ENCODE results near the gene CCDC187. TPM values are rescaled to one million over a fixed set of nuclear protein-coding genes. Genes with fewer than 3 reads are reported as not detected.
A peak's percentile ranks its signal among the peaks of the same experiment; 100 is the strongest.

CCDC187 gene
- total RNA-seq, 1 donor from 2014 or later, result not detected

DNA sequence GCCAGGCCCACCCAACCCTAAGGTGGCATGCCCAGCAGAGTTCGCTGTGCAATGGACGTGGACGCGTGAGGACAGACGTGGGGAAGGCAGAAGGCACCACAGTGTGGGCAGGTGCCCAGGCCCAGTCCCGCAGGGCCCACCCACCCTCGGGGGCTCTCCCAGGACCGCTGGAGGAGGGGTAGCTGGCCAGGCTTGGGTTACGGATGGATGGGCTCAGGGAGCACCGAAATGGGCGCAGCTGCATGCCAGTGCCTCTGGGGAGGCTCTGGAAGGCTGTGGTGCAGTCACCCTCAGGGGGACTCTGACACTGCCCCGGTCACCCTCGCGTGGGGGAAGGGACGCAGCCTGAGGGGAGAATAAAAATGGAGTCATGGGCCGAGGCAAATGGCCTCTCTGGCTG lies 13.8 kb upstream of the CCDC187 start:
- ATAC-seq, result no peak
- intact Hi-C loops (cut with micrococcal nuclease), result no loop called here
- peak; percentile 16 for DNase-seq

DNA sequence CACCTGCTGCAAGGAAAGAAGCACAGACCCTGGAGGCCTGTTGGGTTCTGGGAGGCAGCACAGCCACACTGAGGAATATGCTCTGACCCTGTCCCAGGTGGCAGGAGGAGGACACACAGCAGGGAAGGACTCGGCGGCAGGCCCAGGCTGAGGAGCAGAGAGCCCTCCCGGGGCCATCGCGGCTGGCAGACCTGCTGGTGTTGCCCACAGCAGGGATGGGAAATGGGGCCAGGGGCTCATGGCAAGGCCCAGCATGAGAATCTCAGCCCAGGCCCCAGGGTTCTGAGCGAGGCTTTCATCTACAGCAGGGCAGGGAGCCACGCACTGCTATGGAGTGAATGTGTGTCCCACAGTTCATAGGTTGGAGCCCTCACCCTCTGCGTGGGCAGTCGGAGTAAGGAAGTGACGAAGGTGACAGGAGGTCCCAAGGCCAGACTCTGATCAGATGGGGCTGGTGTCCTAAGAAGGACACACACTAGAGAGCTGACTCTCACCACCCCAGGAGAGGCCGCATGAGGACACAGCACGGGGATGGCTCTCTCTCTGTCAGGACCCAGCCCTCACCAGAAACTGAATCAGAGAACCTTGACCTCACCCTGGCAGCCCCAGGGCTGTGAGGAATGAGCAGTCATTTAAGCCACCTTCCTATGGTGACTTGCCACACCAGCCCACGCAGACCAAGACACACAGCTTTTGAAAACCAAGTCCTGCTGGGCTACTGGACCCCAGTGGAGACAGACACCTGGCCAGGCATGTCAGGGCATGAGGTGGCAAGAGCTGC lies 13.2 kb upstream of the CCDC187 start:
- intact Hi-C loops (cut with micrococcal nuclease), result no loop called here
- ATAC-seq (no peak), DNase-seq (peak; percentile 20)

DNA sequence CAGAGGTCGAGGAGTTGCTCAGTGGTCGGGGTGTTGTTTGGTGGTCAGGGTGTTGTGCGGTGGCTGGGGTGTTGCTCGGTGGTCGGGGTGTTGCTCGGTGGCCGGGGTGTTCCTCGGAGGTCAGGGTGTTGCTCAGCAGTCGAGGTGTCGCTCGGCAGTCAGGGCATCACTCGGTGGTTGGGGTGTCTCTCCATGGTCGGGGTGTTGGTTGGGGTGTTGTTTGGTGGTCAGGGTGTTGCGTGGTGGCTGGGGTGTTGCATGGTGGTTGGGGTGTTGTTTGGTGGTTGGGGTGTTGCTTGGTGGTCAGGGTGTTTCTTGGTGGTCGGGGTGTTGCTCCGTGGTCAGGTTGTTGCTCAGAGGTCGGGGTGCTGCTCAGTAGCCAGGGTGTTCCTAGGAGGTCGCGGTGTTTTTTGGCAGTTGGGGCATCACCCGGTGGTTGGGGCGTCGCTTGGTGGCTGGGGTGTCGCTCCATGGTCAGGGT lies 12.4 kb upstream of the CCDC187 start:
- intact Hi-C loops (cut with micrococcal nuclease), result no loop called here
- ATAC-seq (no peak), DNase-seq (peak; percentile 20)

DNA sequence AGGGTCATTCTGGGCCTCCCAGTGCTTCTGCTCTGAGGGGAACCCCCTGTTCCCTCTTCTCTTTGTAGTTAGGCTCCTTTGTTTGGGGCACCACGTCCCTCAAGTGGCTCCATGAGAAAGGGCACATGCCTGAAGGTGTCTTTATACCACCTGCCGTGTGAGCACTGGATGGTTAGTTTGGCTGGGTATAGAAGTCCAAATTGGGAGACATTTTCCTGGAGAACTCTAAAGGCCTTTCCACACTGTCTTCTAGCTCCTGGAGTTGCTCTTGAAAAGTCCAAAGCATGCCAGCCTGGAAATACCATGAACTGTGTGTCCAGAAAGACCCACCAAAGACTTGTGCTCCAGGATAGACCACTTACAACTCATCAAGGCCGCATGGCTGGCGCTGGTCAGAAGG lies 11.1 kb upstream of the CCDC187 start:
- peak; percentile 21 for DNase-seq
- intact Hi-C loops (cut with micrococcal nuclease), result no loop called here
- ATAC-seq, result no peak

DNA sequence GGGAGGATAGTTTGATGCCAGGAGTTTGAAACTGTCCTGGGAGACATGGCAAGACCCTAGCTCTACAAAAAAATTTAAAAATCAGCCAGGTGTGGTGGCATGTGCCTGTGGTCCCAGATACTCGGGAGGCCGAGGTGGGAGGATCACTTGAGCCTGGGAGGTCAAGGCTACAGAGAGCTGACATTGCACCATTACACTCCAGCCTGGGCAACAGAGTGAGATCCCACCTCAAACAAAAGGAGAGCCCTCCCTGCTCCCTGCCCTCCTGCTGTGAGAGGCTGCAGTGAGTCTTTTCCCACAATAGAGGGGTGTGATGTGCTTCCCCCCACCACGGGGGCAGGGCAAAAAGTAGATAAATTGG lies 10.1 kb upstream of the CCDC187 start:
- ATAC-seq (no peak), DNase-seq (no peak)
- intact Hi-C loops (cut with micrococcal nuclease), result no loop called here

DNA sequence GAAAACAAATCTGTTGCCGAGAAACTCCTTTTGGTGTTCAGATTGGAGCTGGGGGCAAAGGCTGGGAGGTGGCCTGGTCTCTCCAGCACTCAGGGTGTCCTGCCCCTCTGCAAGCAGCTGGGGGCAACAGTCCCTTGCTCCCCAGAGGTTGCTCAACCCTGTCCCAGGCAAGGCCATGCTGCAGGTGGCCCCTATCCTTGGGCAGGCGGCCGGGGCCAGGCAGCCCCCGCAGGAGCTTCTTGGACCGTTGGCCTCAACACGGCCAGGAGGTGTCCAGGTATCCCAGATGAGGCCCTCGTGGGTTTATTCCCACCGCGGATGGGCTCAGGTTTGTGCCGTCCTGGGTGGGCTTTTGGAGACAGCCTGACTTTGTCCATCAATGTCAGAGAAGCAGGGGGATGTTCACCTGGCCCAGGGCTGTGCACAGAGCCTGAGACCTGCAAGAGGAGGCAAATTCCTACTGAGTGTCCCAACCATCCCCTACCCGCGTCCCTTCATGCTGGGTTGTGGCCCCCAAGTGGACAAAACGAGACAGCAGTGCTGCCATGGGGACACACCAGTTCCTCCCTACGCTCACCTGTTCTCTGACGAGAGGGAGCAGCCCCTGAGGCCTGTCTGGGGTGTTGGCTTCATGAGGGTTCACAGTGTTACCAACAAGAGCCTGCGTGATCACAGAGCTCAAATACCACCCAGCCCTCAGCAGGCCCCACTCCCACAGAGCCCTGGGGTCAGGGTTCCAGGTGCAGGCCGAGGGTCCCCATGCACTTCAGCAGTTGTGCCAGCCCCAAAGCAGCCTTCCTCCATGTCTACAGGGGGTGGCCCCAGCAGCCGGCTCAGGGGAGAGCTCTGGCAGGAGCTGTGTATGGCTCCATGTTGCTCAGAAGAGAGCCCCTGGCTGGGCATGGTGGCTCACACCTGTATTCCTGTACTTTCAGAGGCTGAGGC lies 9.5 kb upstream of the CCDC187 start:
- intact Hi-C loops (cut with micrococcal nuclease), result no loop called here

DNA sequence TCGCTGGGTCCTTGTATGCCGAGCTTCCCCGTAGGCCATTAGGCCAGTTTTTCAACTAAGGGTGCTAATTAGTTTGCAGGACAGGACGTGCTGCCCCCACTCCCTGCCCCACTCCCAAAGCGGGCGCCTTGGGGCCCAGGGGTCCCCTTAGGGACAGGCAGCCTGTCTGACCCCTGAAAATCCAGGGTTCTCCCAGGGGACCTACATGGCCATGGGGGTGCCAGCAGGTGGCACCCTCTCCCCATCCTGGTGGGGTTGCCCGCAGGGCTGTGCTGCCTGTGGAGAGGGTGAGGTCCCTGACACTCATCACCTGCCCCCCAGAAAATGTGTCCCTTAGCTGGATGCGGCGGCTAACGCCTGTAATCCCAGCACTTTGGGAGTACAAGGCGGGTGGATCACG lies 8.5 kb upstream of the CCDC187 start:
- intact Hi-C loops (cut with micrococcal nuclease), result no loop called here
- ATAC-seq, result peak; percentile 89
- peak; percentile 70 for DNase-seq

More for the DNA sequence above, 9.5 kb upstream of the CCDC187 start:
- DNase-seq, result peak; percentile 18
- no peak for ATAC-seq

DNA sequence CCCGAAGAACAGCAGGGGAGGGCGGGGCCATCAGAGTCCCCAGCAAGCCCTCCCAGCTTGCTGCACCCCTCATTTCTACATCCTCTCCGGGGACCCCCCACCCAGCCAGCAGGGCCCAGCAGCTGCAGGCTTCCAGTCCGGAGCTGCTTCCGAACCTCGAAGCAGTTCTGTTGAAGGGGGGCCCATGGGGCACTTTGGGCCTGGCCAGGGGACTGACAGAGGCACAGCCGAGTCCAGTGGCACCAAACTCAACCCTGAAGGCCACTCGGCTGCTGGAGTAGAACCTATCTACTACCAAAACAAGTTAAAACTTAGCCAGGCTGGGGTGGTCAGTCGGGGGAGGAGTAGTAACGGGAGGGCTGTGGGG lies 8.1 kb upstream of the CCDC187 start:
- intact Hi-C loops (cut with micrococcal nuclease), result no loop called here
- ATAC-seq (no peak), DNase-seq (peak; percentile 20)

DNA sequence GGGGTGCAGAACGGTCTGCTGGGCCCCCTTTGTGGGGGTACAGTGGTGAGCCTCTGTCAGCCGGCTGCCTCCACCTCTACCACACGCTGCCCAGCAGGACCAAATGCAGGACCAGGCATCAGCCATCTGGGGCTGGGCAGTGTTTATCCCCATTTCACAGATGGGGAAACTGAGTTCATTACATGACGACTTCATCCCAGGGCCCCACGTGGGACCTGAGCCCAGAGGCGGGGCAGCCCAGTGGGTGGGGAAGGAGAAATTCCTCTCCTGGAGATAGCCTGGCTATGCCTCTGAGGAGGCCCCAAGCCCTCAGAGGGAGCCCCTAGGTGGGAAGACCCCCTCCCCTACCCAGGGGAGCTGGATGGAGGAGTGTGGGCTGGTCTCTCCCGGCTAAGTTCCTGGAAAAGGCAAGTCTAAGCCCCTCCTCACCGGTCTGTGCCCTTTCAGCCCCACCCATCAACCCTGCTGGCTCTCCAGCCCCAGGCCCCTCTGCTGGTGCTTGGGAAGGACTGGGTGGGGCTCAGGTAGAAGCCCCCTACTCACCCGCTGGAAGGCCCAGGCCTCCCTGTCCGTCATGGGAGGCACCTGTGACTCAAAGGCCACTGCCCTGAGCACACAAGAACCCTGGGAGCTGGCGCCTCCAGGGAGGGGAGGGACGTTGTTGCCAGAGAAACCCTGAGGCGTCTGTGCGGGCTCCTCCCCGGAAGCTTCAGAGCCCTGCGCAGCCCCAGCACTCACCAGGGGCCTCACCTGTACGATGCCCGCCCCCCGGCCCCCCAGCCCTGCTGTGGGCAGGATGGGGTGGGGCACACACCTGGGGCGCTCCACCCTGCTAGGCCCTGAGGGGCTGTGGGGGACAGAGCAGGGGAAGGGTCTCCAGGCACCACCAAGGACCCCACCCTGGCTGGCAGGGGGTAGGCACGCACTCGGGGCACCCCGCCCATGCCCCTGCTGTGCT lies 7.4 kb upstream of the CCDC187 start:
- DNase-seq (peak; percentile 26), ATAC-seq (no peak)
- intact Hi-C loops (cut with micrococcal nuclease), result no loop called here

DNA sequence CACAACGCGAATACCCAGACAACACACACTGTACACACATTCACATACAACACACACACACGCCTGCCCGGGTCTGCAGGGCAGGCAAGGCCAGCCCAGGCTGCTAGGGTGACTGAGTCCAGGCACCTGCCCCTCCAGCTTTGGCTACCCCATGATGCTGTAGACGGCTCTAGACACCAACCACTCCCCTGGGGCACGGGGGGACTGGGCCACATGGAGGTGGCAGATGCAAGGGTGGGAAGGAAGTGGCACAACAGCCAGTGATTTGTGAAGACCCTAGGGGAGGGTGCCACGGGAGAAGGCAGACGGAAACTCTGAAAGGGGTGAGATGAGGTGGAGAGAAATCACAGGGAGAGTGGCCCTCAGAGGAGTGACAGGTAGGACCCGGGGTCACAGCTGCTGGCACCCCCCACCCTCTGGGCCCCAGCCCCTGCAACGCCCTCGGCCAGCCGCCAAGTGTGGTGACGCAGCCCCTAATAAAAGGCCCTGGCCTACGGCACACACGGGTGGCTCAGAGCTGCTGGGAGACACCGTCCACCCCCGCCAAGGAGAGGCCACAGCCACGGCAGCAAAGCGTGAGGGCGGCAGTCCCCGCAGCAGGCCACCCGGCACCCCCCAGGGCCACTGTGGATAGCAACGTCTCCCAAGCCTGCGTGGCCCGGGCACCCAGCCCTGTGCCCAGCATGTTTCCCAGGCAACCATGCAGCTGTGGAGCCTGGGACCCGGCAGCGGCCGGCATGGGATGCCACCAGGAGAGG lies 6.6 kb upstream of the CCDC187 start:
- ATAC-seq, result no peak
- intact Hi-C loops (cut with micrococcal nuclease), result no loop called here
- peak; percentile 23 for DNase-seq

DNA sequence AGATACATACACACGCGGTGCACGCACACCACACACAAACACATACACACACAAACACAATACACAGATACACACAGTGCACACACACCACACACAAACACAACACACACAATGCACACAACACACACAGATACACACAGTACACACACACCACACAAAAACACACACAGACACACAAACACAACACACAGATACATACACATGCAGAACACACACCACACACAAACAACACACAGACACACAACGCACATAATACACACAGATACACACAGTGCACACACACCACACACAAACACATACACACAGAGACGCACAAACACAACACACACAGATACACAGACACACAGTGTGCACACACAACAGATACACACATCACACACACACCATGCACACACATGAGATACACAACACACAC lies 5.9 kb upstream of the CCDC187 start:
- intact Hi-C loops (cut with micrococcal nuclease), result no loop called here

DNA sequence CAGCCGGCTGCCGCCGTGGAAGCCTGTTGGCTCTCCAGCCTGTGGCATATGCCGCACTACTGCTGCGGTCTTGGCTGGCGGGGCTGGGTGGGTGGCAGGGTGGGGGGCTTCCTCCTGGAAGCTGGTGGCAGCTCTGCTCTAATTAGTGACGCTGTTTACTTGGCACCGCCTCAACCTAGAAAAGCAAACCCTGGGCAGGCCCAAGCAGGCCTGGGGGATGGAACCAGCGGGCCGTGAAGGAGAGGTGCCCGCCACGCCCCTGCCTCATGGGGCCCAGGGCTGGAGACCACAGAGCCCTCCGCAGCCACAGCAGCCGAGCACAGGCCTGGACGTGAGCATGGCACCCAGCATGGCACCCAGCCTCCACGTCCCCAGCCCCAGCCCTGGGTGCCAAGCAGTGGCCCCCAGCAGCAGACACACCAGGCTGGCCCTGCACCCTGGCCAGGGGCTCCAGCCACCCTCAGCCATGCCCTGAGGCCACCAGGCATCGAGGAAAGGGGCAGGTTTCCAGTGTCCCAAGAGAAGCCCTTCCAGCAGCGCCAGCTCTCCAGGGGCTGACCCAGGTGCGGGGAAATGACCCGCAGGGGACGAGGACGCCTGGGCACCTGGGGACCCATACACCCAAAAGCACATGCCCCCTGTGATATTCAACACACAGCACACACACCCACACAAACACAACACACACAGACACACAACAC lies 5.4 kb upstream of the CCDC187 start:
- no peak for ATAC-seq
- intact Hi-C loops (cut with micrococcal nuclease), result no loop called here
- DNase-seq, result peak; percentile 12

More for the DNA sequence above, 5.9 kb upstream of the CCDC187 start:
- DNase-seq, result no peak
- no peak for ATAC-seq

DNA sequence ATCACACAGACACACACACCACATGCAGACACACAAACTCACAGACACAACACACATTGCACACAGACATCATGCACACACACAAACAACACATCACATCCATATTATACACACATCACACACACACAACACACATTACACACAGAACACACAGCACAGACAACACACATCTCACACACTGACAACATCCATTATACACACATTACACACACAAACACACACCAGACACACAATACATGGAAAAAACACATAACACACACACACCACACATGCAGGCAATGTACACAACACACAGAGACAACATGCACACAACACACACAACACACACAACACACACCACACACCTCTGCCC lies 4.8 kb upstream of the CCDC187 start:
- intact Hi-C loops (cut with micrococcal nuclease), result no loop called here
- ATAC-seq (no peak), DNase-seq (no peak)

DNA sequence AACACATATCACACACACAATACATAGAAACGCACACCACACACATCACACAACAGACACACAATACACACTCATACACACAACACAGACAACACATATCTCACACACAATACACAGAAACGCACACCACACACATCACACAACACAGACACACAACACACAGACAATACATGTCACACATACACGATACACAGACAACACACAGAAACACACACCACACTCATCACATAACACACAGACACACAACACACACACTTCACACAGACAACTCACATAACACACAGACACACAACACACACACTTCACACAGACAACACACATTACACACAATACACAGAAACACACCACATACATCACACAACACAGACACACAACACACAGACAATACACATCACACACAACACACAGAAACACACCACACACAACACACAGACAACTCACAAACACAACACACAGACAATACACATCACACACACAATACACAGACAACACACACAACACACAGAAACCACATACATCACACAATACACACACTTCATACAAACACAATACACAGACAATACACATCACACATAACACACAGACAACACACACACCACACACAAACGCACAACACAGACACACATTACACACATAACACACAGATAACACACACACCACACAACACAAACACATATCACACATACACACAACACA lies 4.3 kb upstream of the CCDC187 start:
- ATAC-seq (no peak), DNase-seq (no peak)
- intact Hi-C loops (cut with micrococcal nuclease), result no loop called here

DNA sequence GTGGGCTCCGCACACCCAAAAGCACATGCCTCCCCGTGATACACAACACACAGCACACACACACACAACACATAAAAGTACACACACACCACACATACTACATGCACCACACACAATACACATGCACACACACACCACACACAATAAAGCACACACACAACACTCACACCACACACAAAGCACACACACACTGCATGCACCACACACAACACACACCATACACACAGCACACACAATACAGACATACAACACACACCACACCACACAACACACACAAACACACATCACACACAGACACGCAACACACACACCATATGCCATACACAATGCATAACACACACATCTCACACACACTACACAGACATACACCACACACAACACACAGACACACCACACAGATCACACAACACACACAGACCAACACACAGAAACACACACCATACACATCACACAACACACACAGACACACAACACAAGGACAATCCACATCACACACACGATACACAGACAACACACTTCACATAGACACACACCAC lies 3.4 kb upstream of the CCDC187 start:
- DNase-seq, result peak; percentile 2
- intact Hi-C loops (cut with micrococcal nuclease), result no loop called here
- ATAC-seq, result no peak

DNA sequence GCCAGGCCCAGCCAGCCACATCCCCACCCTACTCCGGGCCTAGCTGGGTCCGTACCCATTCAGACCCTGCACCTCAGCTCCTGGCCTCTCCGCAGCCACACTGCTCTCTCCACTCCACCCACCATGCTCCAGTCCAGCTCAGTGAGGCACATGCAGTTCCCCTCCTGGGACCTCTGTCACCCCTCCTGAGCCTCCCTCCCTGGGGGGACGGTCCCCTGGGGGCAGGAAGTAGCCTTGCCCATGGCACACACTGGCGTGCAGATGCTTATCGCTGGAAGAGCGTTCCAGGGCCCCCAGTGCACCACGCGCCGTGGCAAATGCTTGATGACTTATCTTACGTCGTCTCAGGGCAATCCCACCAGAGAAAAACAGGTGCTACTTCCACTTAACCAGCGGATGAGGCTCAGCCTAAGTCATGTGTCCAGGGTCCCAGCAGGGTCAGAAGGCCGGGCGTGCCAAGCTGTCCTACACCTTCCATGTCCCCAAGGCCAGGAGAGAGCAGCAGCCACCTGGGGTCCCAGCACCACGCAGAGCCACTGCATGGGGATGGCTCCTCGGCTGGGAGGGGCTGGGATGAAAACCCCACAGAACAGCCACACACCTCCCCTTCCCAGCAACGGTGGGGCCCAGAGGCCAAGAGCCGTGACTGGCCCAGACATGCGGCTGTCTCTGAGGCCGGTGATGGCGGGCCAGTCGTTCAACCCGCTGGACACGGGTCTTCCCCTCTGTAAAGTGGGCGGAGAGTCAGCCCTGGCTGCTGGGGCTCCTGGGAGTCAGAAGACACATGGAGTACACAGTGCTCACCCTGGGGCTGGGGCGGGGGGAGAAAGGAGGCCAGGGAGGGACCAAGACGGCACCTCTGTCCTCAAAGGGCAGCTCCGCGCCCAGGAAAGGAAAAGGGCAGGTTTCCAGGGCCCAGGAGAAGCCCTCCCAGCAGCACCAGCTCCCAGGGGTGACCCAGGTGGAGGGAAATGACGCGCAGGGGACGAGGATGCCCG lies 2.6 kb upstream of the CCDC187 start:
- intact Hi-C loops (cut with micrococcal nuclease), result no loop called here
- peak; percentile 19 for DNase-seq
- no peak for ATAC-seq

Measured in left ventricle myocardium superior (tissue), 1 donor.